Astrocyte (in vitro differentiated cells and primary cell): ENCODE data around the gene TST. TPM values are rescaled to one million over a fixed set of nuclear protein-coding genes. Genes with fewer than 3 reads are reported as not detected.

Experiments used
- DNase-seq: peaks from one replicate; pipeline ENCODE4 v3.0.0-alpha.2; 2010; ENCODE audit warnings: low read depth
- FAIRE-seq: peaks from 2 replicates; lab custom pipeline; 2011; peaks lifted over from hg19 to GRCh38; lab: Jason Lieb, UNC
- H2AFZ ChIP-seq: 2 replicates; pipeline ENCODE4 v1.6.0; 2012; ENCODE audit warnings: low read depth, low read length, inconsistent platforms
- H3K27ac ChIP-seq: 2 replicates; pipeline ENCODE4 v1.5.1; 2011; ENCODE audit warnings: low read depth, low read length, inconsistent platforms
- H3K27me3 ChIP-seq: 2 replicates; pipeline ENCODE4 v1.6.0; 2011; ENCODE audit warnings: low read length, inconsistent platforms; ENCODE audit not compliant: insufficient read depth
- H3K36me3 ChIP-seq: 2 replicates; pipeline ENCODE4 v1.5.1; 2011; ENCODE audit warnings: low read length, inconsistent platforms; ENCODE audit not compliant: insufficient read depth
- H3K4me1 ChIP-seq: 2 replicates; pipeline ENCODE4 v1.5.1; 2011; ENCODE audit warnings: low read length, inconsistent platforms; ENCODE audit not compliant: insufficient read depth
- H3K4me2 ChIP-seq: 2 replicates; pipeline ENCODE4 v1.6.0; 2012; ENCODE audit warnings: low read length, inconsistent platforms
- H3K4me3 ChIP-seq: 2 replicates; pipeline ENCODE4 v1.5.1; 2011; ENCODE audit warnings: low read depth, mild to moderate bottlenecking, low read length, inconsistent platforms; ENCODE audit not compliant: insufficient read depth
- H3K79me2 ChIP-seq: 2 replicates; pipeline ENCODE4 v1.6.0; 2012; ENCODE audit warnings: mild to moderate bottlenecking, low read length, inconsistent platforms; ENCODE audit not compliant: insufficient read depth
- H3K9ac ChIP-seq: 2 replicates; pipeline ENCODE4 v1.6.0; 2012; ENCODE audit warnings: mild to moderate bottlenecking, low read length, inconsistent platforms
- H3K9me3 ChIP-seq: 2 replicates; pipeline ENCODE4 v1.5.1; 2012; ENCODE audit warnings: low read depth, mild to moderate bottlenecking, low read length, inconsistent platforms; ENCODE audit not compliant: insufficient read depth
- H4K20me1 ChIP-seq: 2 replicates; pipeline ENCODE4 v1.6.0; 2012; ENCODE audit warnings: low read length, inconsistent platforms; ENCODE audit not compliant: insufficient read depth
- H3K27ac Mint-ChIP-seq: one replicate; pipeline ENCODE4 v1.8.0; 2021; ENCODE audit warnings: mild to moderate bottlenecking, mixed read lengths; ENCODE audit not compliant: unreplicated experiment
- H3K27me3 Mint-ChIP-seq: one replicate; pipeline ENCODE4 v1.8.0; 2021; ENCODE audit warnings: low read depth, mixed read lengths; ENCODE audit not compliant: unreplicated experiment
- H3K36me3 Mint-ChIP-seq: one replicate; pipeline ENCODE4 v1.8.0; 2021; ENCODE audit warnings: low read depth, mixed read lengths; ENCODE audit not compliant: unreplicated experiment
- H3K4me1 Mint-ChIP-seq: one replicate; pipeline ENCODE4 v1.8.0; 2021; ENCODE audit warnings: low read depth, mixed read lengths; ENCODE audit not compliant: unreplicated experiment
- H3K4me3 Mint-ChIP-seq: one replicate; pipeline ENCODE4 v1.8.0; 2021; ENCODE audit warnings: mild to moderate bottlenecking, moderate library complexity, mixed read lengths; ENCODE audit not compliant: unreplicated experiment
- H3K9me3 Mint-ChIP-seq: one replicate; pipeline ENCODE4 v1.8.0; 2021; ENCODE audit warnings: mild to moderate bottlenecking, mixed read lengths; ENCODE audit not compliant: unreplicated experiment
- EZH2 ChIP-seq: IDR thresholded peaks from 2 replicates; pipeline ENCODE4 v1.6.1; 2012; ENCODE audit warnings: mild to moderate bottlenecking, low read length, inconsistent platforms; ENCODE audit not compliant: insufficient read depth
- total RNA-seq: library from RNA; stranded (reverse); gene quantifications from 2 replicates; pipeline ENCODE4 v1.2.1, GENCODE V29; 2021
- TF ChIP-seq, protein P1 (sequence below): IDR thresholded peaks from 2 replicates; pipeline ENCODE4 v1.5.1; 2011; ENCODE audit warnings: low read depth, mild to moderate bottlenecking, inconsistent platforms, low read length, moderate library complexity; ENCODE audit not compliant: insufficient read depth

TST gene
- total RNA-seq, 1 donor from 2014 or later: 32.2 TPM

DNA sequence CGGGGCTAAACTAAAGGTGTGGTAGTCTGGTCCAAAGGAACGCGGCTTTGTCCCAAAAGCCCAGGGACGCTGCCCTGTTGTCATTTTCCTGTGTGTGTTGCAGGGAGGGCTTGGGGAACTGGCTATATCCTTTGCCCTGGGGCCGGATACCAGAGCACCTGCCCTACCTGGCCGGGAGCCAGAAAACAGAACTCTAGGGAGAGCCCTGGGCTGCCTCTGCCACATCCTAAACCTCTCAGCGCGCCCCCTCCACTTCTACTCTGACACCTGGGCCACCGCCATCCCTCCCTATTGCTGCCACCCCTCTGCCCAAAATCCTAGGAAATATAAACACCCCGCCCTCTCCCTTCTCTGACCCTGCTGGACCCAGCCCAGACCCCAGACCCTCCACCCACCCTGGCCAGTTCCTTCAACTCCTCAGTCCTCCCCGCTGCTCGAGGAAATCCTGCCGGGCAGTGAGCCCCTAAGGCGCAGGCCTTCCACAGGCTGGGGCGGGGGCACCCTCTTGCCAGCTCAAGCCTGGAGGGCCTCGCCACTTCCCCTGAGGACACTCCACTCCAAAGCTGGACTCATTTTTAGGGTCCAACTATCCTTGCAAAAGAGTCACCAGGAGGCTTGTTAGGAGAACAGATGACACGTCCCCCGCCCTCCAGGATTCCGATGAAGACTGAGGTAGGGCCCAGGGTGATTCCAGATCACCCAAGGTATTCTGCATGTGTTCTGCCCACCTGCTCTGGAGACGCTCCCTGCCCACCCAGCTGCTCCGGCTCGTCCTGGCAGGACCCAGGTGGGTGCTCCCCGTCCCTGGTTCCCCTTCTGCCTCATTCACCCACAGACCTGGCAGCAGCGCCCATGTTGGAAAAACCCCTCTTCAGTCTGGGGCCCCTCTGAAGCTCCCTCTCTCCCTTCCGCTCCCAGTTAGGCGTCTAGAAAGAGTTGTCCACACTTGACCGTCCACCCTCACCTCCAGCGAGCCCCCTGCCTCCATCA is 44.5 kb upstream of the TST start:
- H3K4me3 Mint-ChIP-seq: no peak overlapping the region
- no peak overlapping the region for H3K4me2 ChIP-seq

DNA sequence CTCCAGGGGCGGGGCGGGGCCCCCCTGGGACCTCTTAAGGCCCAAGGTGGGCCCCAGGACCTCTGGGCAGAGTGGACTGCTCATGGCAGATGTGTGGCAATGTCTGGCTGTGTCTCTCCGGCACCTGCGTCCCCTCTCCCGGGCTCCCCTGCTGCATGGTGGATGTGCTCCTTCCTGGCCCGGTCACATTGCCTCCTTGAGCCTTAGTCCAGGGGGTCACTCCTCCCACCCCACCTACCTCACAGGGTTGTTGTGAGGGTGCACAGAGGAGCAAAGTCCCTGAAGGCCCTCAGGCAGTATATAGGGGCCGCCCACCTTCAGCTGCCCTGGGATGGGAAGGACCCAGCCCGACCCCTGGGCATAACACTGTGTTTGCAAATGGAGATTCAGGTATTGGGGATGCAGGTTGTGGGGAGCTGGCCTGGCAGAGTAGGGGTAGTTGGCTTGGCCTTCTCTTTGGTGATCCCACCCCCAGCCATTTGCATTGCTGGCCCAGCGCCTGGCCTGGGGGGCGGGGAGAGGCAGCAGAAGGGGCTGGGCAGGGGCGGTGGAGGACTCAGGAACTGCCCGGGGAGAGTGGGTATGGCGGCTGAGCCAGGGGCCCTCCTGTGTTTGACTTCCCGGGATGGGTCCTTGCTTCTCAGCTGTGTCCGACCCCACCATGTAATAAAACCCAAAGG is 43.6 kb upstream of the TST start:
- H3K4me3 ChIP-seq: no peak overlapping the region
- no peaks in the 10 kb centered on the region for H3K4me1 ChIP-seq
- no peak overlapping the region for H3K27ac ChIP-seq
- H3K9me3 Mint-ChIP-seq: no peaks in the 10 kb centered on the region
- FAIRE-seq (no peak), DNase-seq (no peak)
- H3K9me3 ChIP-seq: no peaks in the 10 kb centered on the region
- no peak overlapping the region for H3K4me2 ChIP-seq
- peaks cover 5% of the 10 kb centered on the region for H3K36me3 Mint-ChIP-seq
- peaks cover 26% of the 10 kb centered on the region for H3K27me3 Mint-ChIP-seq
- H3K27me3 ChIP-seq: peaks cover under 1% of the 10 kb centered on the region
- no peaks in the 10 kb centered on the region for H3K36me3 ChIP-seq
- no peak overlapping the region for H3K9ac ChIP-seq
- no peak overlapping the region for H2AFZ ChIP-seq
- TF ChIP-seq, protein P1, sequence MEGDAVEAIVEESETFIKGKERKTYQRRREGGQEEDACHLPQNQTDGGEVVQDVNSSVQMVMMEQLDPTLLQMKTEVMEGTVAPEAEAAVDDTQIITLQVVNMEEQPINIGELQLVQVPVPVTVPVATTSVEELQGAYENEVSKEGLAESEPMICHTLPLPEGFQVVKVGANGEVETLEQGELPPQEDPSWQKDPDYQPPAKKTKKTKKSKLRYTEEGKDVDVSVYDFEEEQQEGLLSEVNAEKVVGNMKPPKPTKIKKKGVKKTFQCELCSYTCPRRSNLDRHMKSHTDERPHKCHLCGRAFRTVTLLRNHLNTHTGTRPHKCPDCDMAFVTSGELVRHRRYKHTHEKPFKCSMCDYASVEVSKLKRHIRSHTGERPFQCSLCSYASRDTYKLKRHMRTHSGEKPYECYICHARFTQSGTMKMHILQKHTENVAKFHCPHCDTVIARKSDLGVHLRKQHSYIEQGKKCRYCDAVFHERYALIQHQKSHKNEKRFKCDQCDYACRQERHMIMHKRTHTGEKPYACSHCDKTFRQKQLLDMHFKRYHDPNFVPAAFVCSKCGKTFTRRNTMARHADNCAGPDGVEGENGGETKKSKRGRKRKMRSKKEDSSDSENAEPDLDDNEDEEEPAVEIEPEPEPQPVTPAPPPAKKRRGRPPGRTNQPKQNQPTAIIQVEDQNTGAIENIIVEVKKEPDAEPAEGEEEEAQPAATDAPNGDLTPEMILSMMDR: no peak
- TF ChIP-seq EZH2: no peak
- no peak overlapping the region for H3K27ac Mint-ChIP-seq
- H4K20me1 ChIP-seq: no peaks in the 10 kb centered on the region
- H3K4me3 Mint-ChIP-seq: no peak overlapping the region
- H3K4me1 Mint-ChIP-seq: peaks cover 2% of the 10 kb centered on the region
- no peaks in the 10 kb centered on the region for H3K79me2 ChIP-seq

More for the DNA sequence above, 44.5 kb upstream of the TST start:
- Histone ChIP-seq H3K4me1 (no peaks in the 10 kb centered on the region), H2AFZ (no peak overlapping the region), H3K79me2 (no peaks in the 10 kb centered on the region), H4K20me1 (no peaks in the 10 kb centered on the region), H3K4me3 (no peak overlapping the region), H3K9me3 (no peaks in the 10 kb centered on the region), H3K27me3 (peaks cover 10% of the 10 kb centered on the region), H3K36me3 (no peaks in the 10 kb centered on the region), H3K27ac (no peak overlapping the region), H3K9ac (no peak overlapping the region)
- DNase-seq (no peak), FAIRE-seq (no peak)
- peaks cover 3% of the 10 kb centered on the region for H3K36me3 Mint-ChIP-seq
- TF ChIP-seq EZH2: no peak
- TF ChIP-seq, protein P1: no peak
- peaks cover 2% of the 10 kb centered on the region for H3K4me1 Mint-ChIP-seq
- H3K27ac Mint-ChIP-seq: no peak overlapping the region
- H3K27me3 Mint-ChIP-seq: peaks cover 33% of the 10 kb centered on the region
- no peaks in the 10 kb centered on the region for H3K9me3 Mint-ChIP-seq
